ENCODE results near the gene TMEM259.
A peak's percentile ranks its signal among the peaks of the same experiment; 100 is the strongest.

Gene TMEM259

GRCh38 chr19:1041835-1042685, 21.1 kb upstream of the TMEM259 start:
- no peak overlapping the region for H3K4me3 ChIP-seq (ENCODE audit: low read depth, low read length)
- TF ChIP-seq, protein P1, sequence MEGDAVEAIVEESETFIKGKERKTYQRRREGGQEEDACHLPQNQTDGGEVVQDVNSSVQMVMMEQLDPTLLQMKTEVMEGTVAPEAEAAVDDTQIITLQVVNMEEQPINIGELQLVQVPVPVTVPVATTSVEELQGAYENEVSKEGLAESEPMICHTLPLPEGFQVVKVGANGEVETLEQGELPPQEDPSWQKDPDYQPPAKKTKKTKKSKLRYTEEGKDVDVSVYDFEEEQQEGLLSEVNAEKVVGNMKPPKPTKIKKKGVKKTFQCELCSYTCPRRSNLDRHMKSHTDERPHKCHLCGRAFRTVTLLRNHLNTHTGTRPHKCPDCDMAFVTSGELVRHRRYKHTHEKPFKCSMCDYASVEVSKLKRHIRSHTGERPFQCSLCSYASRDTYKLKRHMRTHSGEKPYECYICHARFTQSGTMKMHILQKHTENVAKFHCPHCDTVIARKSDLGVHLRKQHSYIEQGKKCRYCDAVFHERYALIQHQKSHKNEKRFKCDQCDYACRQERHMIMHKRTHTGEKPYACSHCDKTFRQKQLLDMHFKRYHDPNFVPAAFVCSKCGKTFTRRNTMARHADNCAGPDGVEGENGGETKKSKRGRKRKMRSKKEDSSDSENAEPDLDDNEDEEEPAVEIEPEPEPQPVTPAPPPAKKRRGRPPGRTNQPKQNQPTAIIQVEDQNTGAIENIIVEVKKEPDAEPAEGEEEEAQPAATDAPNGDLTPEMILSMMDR (IDR thresholded peaks at IDR 0.05; ENCODE audit: borderline replicate concordance, insufficient read depth, low read depth, low read length) = no peak

- H3K4me3 ChIP-seq (ENCODE audit: low read depth, low read length) = peak overlapping the region; percentile 64
- TF ChIP-seq, protein P1 (IDR thresholded peaks at IDR 0.05; ENCODE audit: borderline replicate concordance, insufficient read depth, low read depth, low read length) = no peak
Measured at GRCh38 chr19:1041272-1041834, 20.4 kb upstream of the TMEM259 start.

- peak overlapping the region; percentile 64 for H3K4me3 ChIP-seq (ENCODE audit: low read depth, low read length)
- TF ChIP-seq, protein P1 (IDR thresholded peaks at IDR 0.05; ENCODE audit: borderline replicate concordance, insufficient read depth, low read depth, low read length) = no peak
Measured at GRCh38 chr19:1040476-1041271, 19.8 kb upstream of the TMEM259 start.

- TF ChIP-seq, protein P1 (IDR thresholded peaks at IDR 0.05; ENCODE audit: borderline replicate concordance, insufficient read depth, low read depth, low read length) = no peak
- H3K4me3 ChIP-seq (ENCODE audit: low read depth, low read length) = peak within 1 kb of the TSS; percentile 64
Measured at GRCh38 chr19:1039646-1040475, 18.9 kb upstream of the TMEM259 start, which contains the start of gene ABCA7. Gene ABCA7, plus strand, starts transcription at chr19:1040107. Its CDS starts 1,255 bp downstream, at chr19:1041362.

GRCh38 chr19:1038978-1039645, 18.2 kb upstream of the TMEM259 start:
- TF ChIP-seq, protein P1 (IDR thresholded peaks at IDR 0.05; ENCODE audit: borderline replicate concordance, insufficient read depth, low read depth, low read length) = no peak

GRCh38 chr19:1037621-1038064, 16.7 kb upstream of the TMEM259 start:
- TF ChIP-seq, protein P1 (IDR thresholded peaks at IDR 0.05; ENCODE audit: borderline replicate concordance, insufficient read depth, low read depth, low read length) = no peak
- peak overlapping the region; percentile 10 for H3K4me3 ChIP-seq (ENCODE audit: low read depth, low read length)

More at GRCh38 chr19:1038978-1039645, 18.2 kb upstream of the TMEM259 start:
- no peak overlapping the region for H3K4me3 ChIP-seq (ENCODE audit: low read depth, low read length)
